Liver (tissue), 9 donors: ENCODE data around the gene NCOA4. TPM values are rescaled to one million over a fixed set of nuclear protein-coding genes. Genes with fewer than 3 reads are reported as not detected.

Source experiments
- DNase-seq: peaks from one replicate; pipeline ENCODE4 v3.0.0-alpha.2; 2017; ENCODE audit warnings: low spot score
- H3K27ac ChIP-seq, 2 donors: one replicate each; pipeline ENCODE4 v1.7.0; 2013; ENCODE audit warnings: inconsistent platforms in 2 of 2, low read length in 2 of 2, control low read depth in 1 of 2, low read depth in 1 of 2, mild to moderate bottlenecking in 1 of 2
- H3K27me3 ChIP-seq, 4 donors: one replicate each; pipeline versions ENCODE4 v1.6.1 to v1.7.0; 2013; ENCODE audit warnings: low read length in 3 of 4, inconsistent platforms in 1 of 4, mild to moderate bottlenecking in 1 of 4, moderate library complexity in 1 of 4; ENCODE audit not compliant: control insufficient read depth in 4 of 4, insufficient read depth in 4 of 4
- H3K36me3 ChIP-seq, 4 donors: one replicate each; pipeline versions ENCODE4 v1.6.1 to v1.7.0; 2013; ENCODE audit warnings: low read length in 3 of 4, mild to moderate bottlenecking in 3 of 4, low read depth in 1 of 4, moderate library complexity in 1 of 4; ENCODE audit not compliant: control insufficient read depth in 4 of 4, insufficient read depth in 3 of 4
- H3K4me1 ChIP-seq, 4 donors: one replicate each; pipeline versions ENCODE4 v1.6.1 to v1.7.0; 2013; ENCODE audit warnings: low read length in 3 of 4, mild to moderate bottlenecking in 3 of 4, moderate library complexity in 1 of 4; ENCODE audit not compliant: control insufficient read depth in 4 of 4, insufficient read depth in 4 of 4
- H3K4me3 ChIP-seq, 3 donors: one replicate each; pipeline versions ENCODE4 v1.6.1 to v1.7.0; 2013; ENCODE audit warnings: low read length in 3 of 3, control low read depth in 1 of 3, low read depth in 1 of 3, mild to moderate bottlenecking in 1 of 3
- H3K9ac ChIP-seq, 2 donors: one replicate each; pipeline ENCODE4 v1.7.0; 2013; ENCODE audit warnings: low read length in 2 of 2, mild to moderate bottlenecking in 2 of 2, moderate library complexity in 2 of 2, control low read depth in 1 of 2, low read depth in 1 of 2
- H3K9me3 ChIP-seq, 4 donors: one replicate each; pipeline versions ENCODE4 v1.6.1 to v1.7.0; 2013; ENCODE audit warnings: low read length in 3 of 4; ENCODE audit not compliant: control insufficient read depth in 4 of 4
- ATF3 ChIP-seq: IDR thresholded peaks from 2 replicates; pipeline ENCODE4 v1.6.1; 2016; ENCODE audit warnings: antibody characterized with exemption
- EGR1 ChIP-seq, 2 donors: IDR thresholded peaks; 2 replicates each; pipeline ENCODE4 v1.6.1; 2016 to 2018; ENCODE audit warnings: antibody characterized with exemption in 2 of 2, low read depth in 2 of 2
- FOXA1 ChIP-seq: IDR thresholded peaks from 2 replicates; pipeline ENCODE4 v1.6.1; 2016; ENCODE audit warnings: antibody characterized with exemption
- FOXA2 ChIP-seq: IDR thresholded peaks from 2 replicates; pipeline ENCODE4 v1.6.1; 2016; ENCODE audit warnings: antibody characterized with exemption
- GABPA ChIP-seq, 2 donors: IDR thresholded peaks in 1 of 2; conservative IDR thresholded peaks in 1 of 2; 2 replicates each; pipeline ENCODE4 v1.6.1; 2016; ENCODE audit warnings: antibody characterized with exemption in 2 of 2, mild to moderate bottlenecking in 1 of 2, moderate library complexity in 1 of 2
- HNF4A ChIP-seq, 2 donors: conservative IDR thresholded peaks; 2 replicates each; pipeline ENCODE4 v1.6.1; 2016; ENCODE audit warnings: antibody characterized with exemption in 2 of 2, mild to moderate bottlenecking in 2 of 2
- HNF4G ChIP-seq: IDR thresholded peaks from 2 replicates; pipeline ENCODE4 v1.6.1; 2016; ENCODE audit warnings: antibody characterized with exemption
- JUND ChIP-seq, 2 donors: IDR thresholded peaks; 2 replicates each; pipeline ENCODE4 v1.6.1; 2016; ENCODE audit warnings: antibody characterized with exemption in 2 of 2
- NR2F2 ChIP-seq: IDR thresholded peaks from 2 replicates; pipeline ENCODE4 v1.6.1; 2016; ENCODE audit warnings: antibody characterized with exemption
- RAD21 ChIP-seq, 2 donors: IDR thresholded peaks; 2 replicates each; pipeline ENCODE4 v1.6.1; 2016; ENCODE audit warnings: antibody characterized with exemption in 2 of 2, mild to moderate bottlenecking in 2 of 2
- REST ChIP-seq: IDR thresholded peaks from 2 replicates; pipeline ENCODE4 v1.6.1; 2016; ENCODE audit warnings: antibody characterized with exemption, mild to moderate bottlenecking
- RXRA ChIP-seq, 2 donors: IDR thresholded peaks; 2 replicates each; pipeline ENCODE4 v1.6.1; 2017 to 2018; ENCODE audit warnings: antibody characterized with exemption in 2 of 2, mild to moderate bottlenecking in 1 of 2
- SP1 ChIP-seq: IDR thresholded peaks from 2 replicates; pipeline ENCODE4 v1.6.1; 2018; ENCODE audit warnings: antibody characterized with exemption, mild to moderate bottlenecking
- TAF1 ChIP-seq: conservative IDR thresholded peaks from 2 replicates; pipeline ENCODE4 v1.6.1; 2016; ENCODE audit warnings: antibody characterized with exemption, mild to moderate bottlenecking
- YY1 ChIP-seq: IDR thresholded peaks from 2 replicates; pipeline ENCODE4 v1.6.1; 2016; ENCODE audit warnings: antibody characterized with exemption, mild to moderate bottlenecking
- ZBTB33 ChIP-seq: IDR thresholded peaks from 2 replicates; pipeline ENCODE4 v1.6.1; 2016; ENCODE audit warnings: antibody characterized with exemption
- WGBS: extraction: QIAGEN DNeasy Blood & Tissue Kit; methylation state at CpG from one replicate; pipeline ENCODE4 v1.1.7; 2013; 5-methylcytosine and 5-hydroxymethylcytosine counted together
- polyA plus RNA-seq, 2 donors: library from polyadenylated mRNA; stranded (reverse) in 1 of 2; unstranded in 1 of 2; fragments of 200-250 nt in 1 of 2; fragments of >200 nt in 1 of 2; fragmentation: Nextera tagmentation in 1 of 2; extraction: Ambion mirVana in 1 of 2; gene quantifications; one replicate each; pipeline versions ENCODE4 v1.2.1 to v1.2.3, GENCODE V29; 2013 to 2015
- total RNA-seq, 2 donors: library from RNA; depleted of rRNA; stranded (reverse); fragments of >200 nt; gene quantifications; one replicate each; pipeline ENCODE4 v1.2.3, GENCODE V29; 2014
- TF ChIP-seq, protein P1 (sequence below): IDR thresholded peaks from 2 replicates; pipeline ENCODE4 v1.6.1; 2016; ENCODE audit warnings: antibody characterized with exemption
- TF ChIP-seq, protein P2 (sequence below): fragments of 150-350 bp; IDR thresholded peaks from 2 replicates; pipeline ENCODE4 v1.5.1; 2017; ENCODE audit warnings: improper control_type of control experiment, low read depth, low read length; ENCODE audit not compliant: missing input control
- donor health status: healthy.
- donor health status: healthy.
- donor health status: healthy.
- donor health status: healthy.
- donor health status: healthy.

NCOA4 gene
- total RNA-seq, result 100 to 1,000 TPM; 224 to 746 TPM
- 100 to 1,000 TPM in 1 of 2 donors, 10 to 100 TPM in 1; 71.9 to 112 TPM for polyA plus RNA-seq

- under 1% methylated on average over 59 of the region's 59 CpGs for WGBS
- Histone ChIP-seq H3K36me3 (no peaks in the 10 kb centered on the region), H3K9me3 (no peaks in the 10 kb centered on the region), H3K4me3 (peak within 1 kb of the TSS; percentile 81 to 85 (median 84)), H3K27ac (peak within 1 kb of the TSS; percentile 90 to 91), H3K9ac (peak within 1 kb of the TSS; percentile 63 to 98), H3K27me3 (no peaks in the 10 kb centered on the region), H3K4me1 (peaks cover 7 to 67% (median 48%) of the 10 kb centered on the region in 4 donors)
- TF ChIP-seq ATF3 (no peak), SP1 (peak; percentile 63), HNF4A (conservative IDR thresholded peaks at IDR 0.05) (peak; percentile 26 to 46), JUND (IDR thresholded peaks at IDR 0.05) (no peak), NR2F2 (peak; percentile 76), YY1 (no peak), ZBTB33 (peak; percentile 100), REST (peak; percentile 82), RXRA (IDR thresholded peaks at IDR 0.05) (peak; percentile 75 to 79), RAD21 (IDR thresholded peaks at IDR 0.05) (peak; percentile 59 to 64), FOXA1 (no peak), HNF4G (no peak), FOXA2 (no peak), EGR1 (IDR thresholded peaks at IDR 0.05; ENCODE audit: low read depth in 2 of 2) (peak in 1 of 2 donors; percentile 33), GABPA (IDR thresholded peaks at IDR 0.05 in 1 of 2, conservative IDR thresholded peaks at IDR 0.05 in 1 of 2) (peak in 1 of 2 donors; percentile 19), TAF1 (peak; percentile 57)
- TF ChIP-seq, protein P1, sequence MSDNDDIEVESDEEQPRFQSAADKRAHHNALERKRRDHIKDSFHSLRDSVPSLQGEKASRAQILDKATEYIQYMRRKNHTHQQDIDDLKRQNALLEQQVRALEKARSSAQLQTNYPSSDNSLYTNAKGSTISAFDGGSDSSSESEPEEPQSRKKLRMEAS, result peak; percentile 7
- TF ChIP-seq, protein P2, sequence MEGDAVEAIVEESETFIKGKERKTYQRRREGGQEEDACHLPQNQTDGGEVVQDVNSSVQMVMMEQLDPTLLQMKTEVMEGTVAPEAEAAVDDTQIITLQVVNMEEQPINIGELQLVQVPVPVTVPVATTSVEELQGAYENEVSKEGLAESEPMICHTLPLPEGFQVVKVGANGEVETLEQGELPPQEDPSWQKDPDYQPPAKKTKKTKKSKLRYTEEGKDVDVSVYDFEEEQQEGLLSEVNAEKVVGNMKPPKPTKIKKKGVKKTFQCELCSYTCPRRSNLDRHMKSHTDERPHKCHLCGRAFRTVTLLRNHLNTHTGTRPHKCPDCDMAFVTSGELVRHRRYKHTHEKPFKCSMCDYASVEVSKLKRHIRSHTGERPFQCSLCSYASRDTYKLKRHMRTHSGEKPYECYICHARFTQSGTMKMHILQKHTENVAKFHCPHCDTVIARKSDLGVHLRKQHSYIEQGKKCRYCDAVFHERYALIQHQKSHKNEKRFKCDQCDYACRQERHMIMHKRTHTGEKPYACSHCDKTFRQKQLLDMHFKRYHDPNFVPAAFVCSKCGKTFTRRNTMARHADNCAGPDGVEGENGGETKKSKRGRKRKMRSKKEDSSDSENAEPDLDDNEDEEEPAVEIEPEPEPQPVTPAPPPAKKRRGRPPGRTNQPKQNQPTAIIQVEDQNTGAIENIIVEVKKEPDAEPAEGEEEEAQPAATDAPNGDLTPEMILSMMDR, result peak; percentile 75
- DNase-seq, result peak; percentile 95
Observed at GRCh38 chr10:46030091-46030937, at the start of gene NCOA4. NCOA4 (minus strand) TSS chr10:46030623; CDS start chr10:46016680, 13,943 bp downstream.
